Memory B cell (primary cell): Measurements from ENCODE around the gene RAD23B.

Experiments used
- ATAC-seq: fragments of 150-1000 bp; cut with Tn5 transposase; 2 replicates; pipeline ENCODE4 v1.10.0; 2021; ENCODE audit warnings: low read depth, mild to moderate bottlenecking, moderate library complexity
- DNase-seq, 2 donors: peaks; one replicate each; pipeline ENCODE4 v3.0.0; 2022; ENCODE audit warnings: low spot score in 2 of 2
- H3K27ac Mint-ChIP-seq: one replicate; pipeline ENCODE4 v1.8.0; 2022; ENCODE audit warnings: mild to moderate bottlenecking, moderate library complexity, mixed read lengths
- H3K27me3 Mint-ChIP-seq: one replicate; pipeline ENCODE4 v1.8.0; 2022; ENCODE audit warnings: mixed read lengths
- H3K36me3 Mint-ChIP-seq: one replicate; pipeline ENCODE4 v1.8.0; 2022; ENCODE audit warnings: mild to moderate bottlenecking, mixed read lengths
- H3K4me1 Mint-ChIP-seq: one replicate; pipeline ENCODE4 v1.8.0; 2022; ENCODE audit warnings: mixed read lengths
- H3K4me3 Mint-ChIP-seq: one replicate; pipeline ENCODE4 v1.8.0; 2022; ENCODE audit warnings: mild to moderate bottlenecking, moderate library complexity, mixed read lengths
- H3K9me3 Mint-ChIP-seq: one replicate; pipeline ENCODE4 v1.8.0; 2022; ENCODE audit warnings: mixed read lengths

RAD23B gene

DNA sequence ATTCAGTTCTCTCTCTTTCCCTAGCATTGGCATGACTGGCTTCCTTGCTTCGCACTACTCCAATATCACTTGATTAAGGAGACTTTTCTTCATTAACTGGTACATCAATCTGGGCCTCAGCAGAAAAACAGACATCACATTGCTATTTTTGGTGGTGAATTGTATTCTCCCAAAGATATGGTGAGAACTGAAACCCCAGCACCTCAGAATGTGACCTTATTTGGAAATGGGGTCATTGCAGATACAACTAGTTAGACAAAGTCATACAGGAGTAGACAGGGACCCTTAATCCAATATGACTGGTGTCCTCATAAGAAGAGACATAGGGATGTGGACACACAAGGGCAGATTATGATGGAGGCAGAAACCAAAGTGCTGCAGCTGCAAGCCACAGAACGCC lies 7.5 kb upstream of the RAD23B start:
- peaks cover 10% of the 10 kb centered on the region for H3K4me1 Mint-ChIP-seq
- no peaks in the 10 kb centered on the region for H3K9me3 Mint-ChIP-seq
- ATAC-seq (no peak), DNase-seq (no peak)
- no peak overlapping the region for H3K27ac Mint-ChIP-seq
- no peak overlapping the region for H3K4me3 Mint-ChIP-seq
- H3K36me3 Mint-ChIP-seq: no peaks in the 10 kb centered on the region
- H3K27me3 Mint-ChIP-seq: peaks cover 6% of the 10 kb centered on the region

GRCh38 chr9:107276966-107277710 lies 5.9 kb upstream of the RAD23B start:
- no peak for ATAC-seq
- H3K4me3 Mint-ChIP-seq: no peak overlapping the region
- H3K4me1 Mint-ChIP-seq: peaks cover 24% of the 10 kb centered on the region
- H3K27me3 Mint-ChIP-seq: peaks cover 6% of the 10 kb centered on the region
- H3K9me3 Mint-ChIP-seq: no peaks in the 10 kb centered on the region
- DNase-seq: no peak
- H3K27ac Mint-ChIP-seq: no peak overlapping the region
- H3K36me3 Mint-ChIP-seq: no peaks in the 10 kb centered on the region

GRCh38 chr9:107277801-107278200 lies 5.3 kb upstream of the RAD23B start:
- DNase-seq: no peak
- H3K4me1 Mint-ChIP-seq: peaks cover 26% of the 10 kb centered on the region
- H3K9me3 Mint-ChIP-seq: no peaks in the 10 kb centered on the region
- no peak overlapping the region for H3K4me3 Mint-ChIP-seq
- H3K27ac Mint-ChIP-seq: no peak overlapping the region
- no peak for ATAC-seq
- H3K27me3 Mint-ChIP-seq: peaks cover 6% of the 10 kb centered on the region
- no peaks in the 10 kb centered on the region for H3K36me3 Mint-ChIP-seq

DNA sequence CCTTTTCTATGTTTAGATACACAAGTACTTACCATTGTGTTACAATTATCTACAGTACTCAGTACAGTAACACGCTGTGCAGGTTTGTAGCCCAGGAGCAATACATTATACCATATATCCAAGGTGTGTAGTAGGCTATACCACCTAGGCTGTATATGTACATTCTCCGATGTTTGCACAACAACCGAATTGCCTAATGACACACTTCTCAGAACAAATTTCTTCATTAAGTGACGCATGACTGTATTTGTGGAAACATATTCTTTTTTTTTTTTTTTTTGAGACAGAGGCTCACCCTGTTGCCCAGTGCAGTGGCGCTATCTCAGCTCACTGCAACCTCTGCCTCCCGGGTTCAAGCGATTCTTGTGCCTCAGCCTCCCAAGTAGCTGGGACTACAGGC lies 4.0 kb upstream of the RAD23B start:
- H3K27me3 Mint-ChIP-seq: peaks cover 3% of the 10 kb centered on the region
- ATAC-seq (no peak), DNase-seq (no peak)
- H3K4me1 Mint-ChIP-seq: peaks cover 22% of the 10 kb centered on the region
- H3K9me3 Mint-ChIP-seq: no peaks in the 10 kb centered on the region
- no peak overlapping the region for H3K27ac Mint-ChIP-seq
- no peak overlapping the region for H3K4me3 Mint-ChIP-seq
- H3K36me3 Mint-ChIP-seq: no peaks in the 10 kb centered on the region

DNA sequence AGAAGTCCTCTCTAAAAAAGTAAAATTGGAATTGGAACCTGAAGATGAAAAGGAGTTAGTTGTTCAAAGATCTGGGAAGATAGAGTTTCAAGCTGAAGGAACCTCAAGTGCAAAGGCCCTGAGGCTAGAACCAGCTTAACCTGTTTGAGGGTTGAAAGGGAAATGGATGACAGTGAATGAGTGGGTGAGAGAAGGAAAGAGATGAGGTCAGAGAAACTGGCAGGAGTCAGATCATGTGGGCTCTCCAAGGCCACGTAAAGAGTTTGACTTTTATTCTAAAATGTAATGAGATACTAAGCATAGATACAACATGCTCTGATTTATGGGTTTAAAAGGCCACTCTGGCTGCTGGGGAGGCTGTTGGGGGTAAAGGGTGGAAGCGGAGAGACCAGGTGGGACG lies 2.5 kb upstream of the RAD23B start:
- no peak overlapping the region for H3K4me3 Mint-ChIP-seq
- H3K9me3 Mint-ChIP-seq: no peaks in the 10 kb centered on the region
- peaks cover 24% of the 10 kb centered on the region for H3K4me1 Mint-ChIP-seq
- DNase-seq (no peak), ATAC-seq (no peak)
- H3K36me3 Mint-ChIP-seq: no peaks in the 10 kb centered on the region
- H3K27ac Mint-ChIP-seq: peak overlapping the region; percentile 41
- H3K27me3 Mint-ChIP-seq: no peaks in the 10 kb centered on the region

DNA sequence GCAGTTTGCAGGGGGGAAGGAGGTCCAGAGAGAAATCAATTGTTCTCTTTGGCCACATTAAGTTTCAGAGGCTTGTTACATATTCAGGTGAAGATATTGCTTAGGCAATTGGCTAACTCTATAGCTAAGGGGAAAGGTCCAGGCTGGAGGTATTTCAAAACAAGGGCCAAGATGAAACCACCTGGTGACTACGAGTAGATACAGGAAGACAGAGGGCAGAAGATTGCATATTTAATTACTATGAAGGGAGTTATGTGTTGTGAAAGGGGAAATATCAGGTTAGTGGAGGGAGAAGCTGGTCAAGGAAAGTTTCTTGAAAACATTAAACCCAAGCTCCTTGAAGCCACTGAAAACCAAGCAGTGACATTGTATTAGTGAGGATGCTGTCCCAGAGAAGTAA lies 1.9 kb upstream of the RAD23B start:
- no peaks in the 10 kb centered on the region for H3K27me3 Mint-ChIP-seq
- DNase-seq: no peak
- peak overlapping the region; percentile 38 for H3K4me3 Mint-ChIP-seq
- no peak for ATAC-seq
- no peaks in the 10 kb centered on the region for H3K9me3 Mint-ChIP-seq
- no peaks in the 10 kb centered on the region for H3K36me3 Mint-ChIP-seq
- peak overlapping the region; percentile 41 for H3K27ac Mint-ChIP-seq
- H3K4me1 Mint-ChIP-seq: peaks cover 28% of the 10 kb centered on the region

- Mint-ChIP-seq H3K27ac (peak overlapping the region; percentile 82), H3K9me3 (no peaks in the 10 kb centered on the region), H3K4me3 (peak overlapping the region; percentile 99), H3K27me3 (no peaks in the 10 kb centered on the region), H3K4me1 (peaks cover 28% of the 10 kb centered on the region), H3K36me3 (no peaks in the 10 kb centered on the region)
- DNase-seq (no peak), ATAC-seq (no peak)
Measured at GRCh38 chr9:107281922-107282667, 984 bp upstream of the RAD23B start.

- H3K27me3 Mint-ChIP-seq: no peaks in the 10 kb centered on the region
- no peaks in the 10 kb centered on the region for H3K36me3 Mint-ChIP-seq
- H3K9me3 Mint-ChIP-seq: no peaks in the 10 kb centered on the region
- H3K27ac Mint-ChIP-seq: peak overlapping the region; percentile 82
- peaks cover 31% of the 10 kb centered on the region for H3K4me1 Mint-ChIP-seq
- DNase-seq (peak in 1 of 2 donors; percentile 56), ATAC-seq (peak; percentile 39)
- peak overlapping the region; percentile 99 for H3K4me3 Mint-ChIP-seq
Measured at GRCh38 chr9:107283623-107284616, 841 bp downstream of the RAD23B start.

DNA sequence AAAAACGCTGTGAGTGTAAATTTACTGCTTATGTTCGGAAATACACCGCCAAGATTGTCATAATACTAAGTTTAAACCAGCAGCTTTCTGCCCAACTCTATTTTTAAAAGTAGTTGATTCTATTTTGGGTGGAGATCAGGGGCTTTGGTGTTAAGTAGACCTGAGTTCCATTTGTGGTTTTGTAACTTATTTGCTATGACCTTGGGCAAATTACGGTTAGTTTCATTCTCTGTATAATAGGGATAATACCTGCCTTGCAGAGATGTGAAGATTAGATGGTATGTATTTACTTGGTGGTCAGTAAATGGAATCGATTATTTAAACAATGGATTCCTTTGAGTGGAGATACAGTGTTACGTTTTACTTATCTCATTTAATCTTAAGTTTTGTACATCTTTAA lies 1.6 kb downstream of the RAD23B start:
- Mint-ChIP-seq H3K4me1 (peaks cover 38% of the 10 kb centered on the region), H3K9me3 (no peaks in the 10 kb centered on the region), H3K27me3 (no peaks in the 10 kb centered on the region), H3K36me3 (no peaks in the 10 kb centered on the region), H3K27ac (peak overlapping the region; percentile 82), H3K4me3 (peak overlapping the region; percentile 99)
- no peak for DNase-seq
- ATAC-seq: no peak

DNA sequence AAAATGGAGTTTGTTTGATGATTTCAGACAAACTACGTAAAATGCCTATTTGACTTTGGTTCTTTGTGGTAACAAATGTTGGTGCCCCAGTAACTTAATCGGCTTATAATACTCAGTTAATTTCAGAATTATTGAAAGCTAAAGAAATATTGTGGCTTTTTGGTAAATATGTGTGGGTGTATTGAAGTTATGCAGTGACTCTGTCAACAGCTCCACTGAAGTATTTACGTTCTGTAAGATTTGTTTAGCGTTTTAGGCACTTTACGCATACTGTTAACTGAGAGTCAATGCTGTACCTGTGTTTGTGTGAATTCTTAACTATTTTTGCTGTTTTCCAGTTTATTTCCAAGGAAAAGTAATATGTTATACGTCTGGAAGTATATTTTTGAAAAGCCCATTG lies 2.2 kb downstream of the RAD23B start:
- Mint-ChIP-seq H3K9me3 (no peaks in the 10 kb centered on the region), H3K4me3 (peak overlapping the region; percentile 63), H3K27me3 (no peaks in the 10 kb centered on the region), H3K36me3 (no peaks in the 10 kb centered on the region), H3K27ac (peak overlapping the region; percentile 82), H3K4me1 (peaks cover 45% of the 10 kb centered on the region)
- no peak for ATAC-seq
- no peak for DNase-seq

GRCh38 chr9:107286057-107286456 lies 3.0 kb downstream of the RAD23B start:
- Mint-ChIP-seq H3K36me3 (no peaks in the 10 kb centered on the region), H3K27me3 (no peaks in the 10 kb centered on the region), H3K4me3 (no peak overlapping the region), H3K9me3 (no peaks in the 10 kb centered on the region), H3K27ac (no peak overlapping the region), H3K4me1 (peaks cover 40% of the 10 kb centered on the region)
- ATAC-seq: no peak
- no peak for DNase-seq

GRCh38 chr9:107288701-107289100 lies 5.6 kb downstream of the RAD23B start:
- no peak for ATAC-seq
- Mint-ChIP-seq H3K27me3 (no peaks in the 10 kb centered on the region), H3K4me3 (no peak overlapping the region), H3K36me3 (no peaks in the 10 kb centered on the region), H3K9me3 (no peaks in the 10 kb centered on the region), H3K27ac (peak overlapping the region; percentile 8), H3K4me1 (peaks cover 28% of the 10 kb centered on the region)
- DNase-seq: no peak

DNA sequence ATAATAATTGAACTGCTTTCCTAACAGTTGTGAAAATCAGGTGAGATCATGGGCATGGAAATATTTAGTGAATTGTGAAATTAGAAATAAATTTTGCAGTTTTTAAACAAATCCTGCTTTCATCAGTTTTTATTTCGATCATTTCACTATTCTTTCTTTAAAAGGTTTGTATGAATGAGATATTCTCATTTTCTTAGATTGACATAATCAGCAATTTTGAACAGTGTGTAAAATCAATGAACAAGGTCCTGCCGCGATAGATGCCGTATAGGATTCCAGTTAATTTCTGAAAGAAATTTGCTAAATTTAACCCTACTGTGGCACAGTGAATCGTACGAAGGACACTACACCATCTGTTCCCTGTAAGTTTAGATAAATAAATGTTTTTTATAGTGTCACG lies 7.5 kb downstream of the RAD23B start:
- Mint-ChIP-seq H3K4me1 (peaks cover 38% of the 10 kb centered on the region), H3K36me3 (no peaks in the 10 kb centered on the region), H3K27me3 (no peaks in the 10 kb centered on the region), H3K27ac (peak overlapping the region; percentile 8), H3K4me3 (no peak overlapping the region), H3K9me3 (no peaks in the 10 kb centered on the region)
- ATAC-seq (no peak), DNase-seq (no peak)
